Measurements from ENCODE around the gene MAVS.

DNA sequence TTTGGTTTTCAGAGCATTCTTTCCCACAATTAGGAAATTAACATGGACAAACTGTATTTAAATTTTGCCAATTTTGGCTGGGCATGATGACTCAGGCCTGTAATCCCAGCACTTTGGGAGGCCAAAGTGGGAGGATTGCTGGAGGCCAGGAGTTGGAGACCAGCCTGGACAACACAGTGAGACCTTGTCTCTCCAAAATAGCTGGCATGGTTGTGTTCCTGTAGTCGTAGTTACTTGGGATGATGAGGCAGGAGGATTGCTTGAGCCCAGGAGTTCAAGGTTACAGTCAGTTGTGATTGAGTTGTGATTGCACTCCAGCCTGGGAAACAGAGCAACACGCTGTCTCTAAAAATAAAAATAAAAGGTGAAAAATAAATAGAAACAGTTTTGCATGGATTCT, 57.6 kb downstream of the MAVS start:
- TF ChIP-seq, protein P1, sequence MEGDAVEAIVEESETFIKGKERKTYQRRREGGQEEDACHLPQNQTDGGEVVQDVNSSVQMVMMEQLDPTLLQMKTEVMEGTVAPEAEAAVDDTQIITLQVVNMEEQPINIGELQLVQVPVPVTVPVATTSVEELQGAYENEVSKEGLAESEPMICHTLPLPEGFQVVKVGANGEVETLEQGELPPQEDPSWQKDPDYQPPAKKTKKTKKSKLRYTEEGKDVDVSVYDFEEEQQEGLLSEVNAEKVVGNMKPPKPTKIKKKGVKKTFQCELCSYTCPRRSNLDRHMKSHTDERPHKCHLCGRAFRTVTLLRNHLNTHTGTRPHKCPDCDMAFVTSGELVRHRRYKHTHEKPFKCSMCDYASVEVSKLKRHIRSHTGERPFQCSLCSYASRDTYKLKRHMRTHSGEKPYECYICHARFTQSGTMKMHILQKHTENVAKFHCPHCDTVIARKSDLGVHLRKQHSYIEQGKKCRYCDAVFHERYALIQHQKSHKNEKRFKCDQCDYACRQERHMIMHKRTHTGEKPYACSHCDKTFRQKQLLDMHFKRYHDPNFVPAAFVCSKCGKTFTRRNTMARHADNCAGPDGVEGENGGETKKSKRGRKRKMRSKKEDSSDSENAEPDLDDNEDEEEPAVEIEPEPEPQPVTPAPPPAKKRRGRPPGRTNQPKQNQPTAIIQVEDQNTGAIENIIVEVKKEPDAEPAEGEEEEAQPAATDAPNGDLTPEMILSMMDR (conservative IDR thresholded peaks at IDR 0.05; ENCODE audit: low read depth, low read length): no peak
- TF ChIP-seq EZH2phosphoT487 (IDR thresholded peaks at IDR 0.05; ENCODE audit: borderline replicate concordance, low read length): no peak
